Tibial nerve (tissue), 4 donors: ENCODE results near the gene TMEM94.

Experiments
- CTCF ChIP-seq, 5 experiments: fragments of 200-600 bp in 3 of 5; fragments of 450-650 bp in 2 of 5; sonication (generic) in 3 of 5; IDR thresholded peaks; one replicate each; pipeline ENCODE4 v1.5.1; 2016 to 2019; ENCODE audit warnings: antibody characterized with exemption in 5 of 5, mild to moderate bottlenecking in 3 of 5, moderate library complexity in 2 of 5
- EP300 ChIP-seq, 2 donors: sonication (generic); formaldehyde crosslinking; IDR thresholded peaks; one replicate each; pipeline ENCODE4 v1.6.1; 2017; ENCODE audit warnings: antibody characterized with exemption in 2 of 2, mild to moderate bottlenecking in 1 of 2
- POLR2A ChIP-seq, 2 donors: fragments of 450-650 bp; IDR thresholded peaks; one replicate each; pipeline ENCODE4 v1.6.1; 2017; ENCODE audit warnings: antibody characterized with exemption in 2 of 2, mild to moderate bottlenecking in 2 of 2, moderate library complexity in 2 of 2

GRCh38 chr17:75460295-75460694 lies 3.9 kb downstream of the TMEM94 start:
- TF ChIP-seq CTCF (IDR thresholded peaks at IDR 0.05): no peak
- TF ChIP-seq POLR2A (IDR thresholded peaks at IDR 0.05): no peak
- no peak for TF ChIP-seq EP300 (IDR thresholded peaks at IDR 0.05)
